AG09319 (cell line): ENCODE results near the gene GINS1.
"Not testable (repeated sequence)": the region's sequence is repeated elsewhere in the genome, so short reads cannot be mapped to it uniquely, and the experiment has no call there.

Source experiments
- DNase-seq: peaks from one replicate; pipeline ENCODE4 v3.0.0-alpha.2; 2010; ENCODE audit warnings: low read depth; ENCODE audit errors: extremely low read depth
- TF ChIP-seq, protein P1 (sequence below): IDR thresholded peaks from 2 replicates; pipeline ENCODE4 v1.5.1; 2011; ENCODE audit warnings: low read depth, mild to moderate bottlenecking, inconsistent platforms, low read length, moderate library complexity

The GINS1 gene

DNA sequence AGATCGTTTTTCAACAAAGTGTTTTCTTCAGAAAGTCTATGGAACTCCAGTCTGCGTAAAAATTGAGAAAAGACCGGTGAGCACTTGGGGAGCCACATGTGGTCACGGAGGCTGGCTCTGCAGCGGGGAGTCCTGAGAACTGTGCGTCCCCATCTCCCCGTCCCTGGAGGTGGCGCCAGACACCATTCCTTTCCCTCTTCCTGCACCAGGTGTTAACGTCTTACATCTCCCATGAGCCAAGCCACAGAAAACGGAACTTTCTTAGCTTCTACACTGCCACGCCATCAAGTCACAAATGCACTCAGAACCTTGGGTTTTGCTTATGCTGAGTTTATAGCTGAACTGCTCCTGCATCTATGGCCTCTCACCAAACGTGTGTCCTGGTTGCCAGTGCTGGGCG lies 62.6 kb downstream of the GINS1 start:
- no peak for DNase-seq
- TF ChIP-seq, protein P1, sequence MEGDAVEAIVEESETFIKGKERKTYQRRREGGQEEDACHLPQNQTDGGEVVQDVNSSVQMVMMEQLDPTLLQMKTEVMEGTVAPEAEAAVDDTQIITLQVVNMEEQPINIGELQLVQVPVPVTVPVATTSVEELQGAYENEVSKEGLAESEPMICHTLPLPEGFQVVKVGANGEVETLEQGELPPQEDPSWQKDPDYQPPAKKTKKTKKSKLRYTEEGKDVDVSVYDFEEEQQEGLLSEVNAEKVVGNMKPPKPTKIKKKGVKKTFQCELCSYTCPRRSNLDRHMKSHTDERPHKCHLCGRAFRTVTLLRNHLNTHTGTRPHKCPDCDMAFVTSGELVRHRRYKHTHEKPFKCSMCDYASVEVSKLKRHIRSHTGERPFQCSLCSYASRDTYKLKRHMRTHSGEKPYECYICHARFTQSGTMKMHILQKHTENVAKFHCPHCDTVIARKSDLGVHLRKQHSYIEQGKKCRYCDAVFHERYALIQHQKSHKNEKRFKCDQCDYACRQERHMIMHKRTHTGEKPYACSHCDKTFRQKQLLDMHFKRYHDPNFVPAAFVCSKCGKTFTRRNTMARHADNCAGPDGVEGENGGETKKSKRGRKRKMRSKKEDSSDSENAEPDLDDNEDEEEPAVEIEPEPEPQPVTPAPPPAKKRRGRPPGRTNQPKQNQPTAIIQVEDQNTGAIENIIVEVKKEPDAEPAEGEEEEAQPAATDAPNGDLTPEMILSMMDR = peak; percentile 36

- DNase-seq = no peak
- TF ChIP-seq, protein P1 = no peak
Measured at GRCh38 chr20:25471020-25471419, 63.5 kb downstream of the GINS1 start.

DNA sequence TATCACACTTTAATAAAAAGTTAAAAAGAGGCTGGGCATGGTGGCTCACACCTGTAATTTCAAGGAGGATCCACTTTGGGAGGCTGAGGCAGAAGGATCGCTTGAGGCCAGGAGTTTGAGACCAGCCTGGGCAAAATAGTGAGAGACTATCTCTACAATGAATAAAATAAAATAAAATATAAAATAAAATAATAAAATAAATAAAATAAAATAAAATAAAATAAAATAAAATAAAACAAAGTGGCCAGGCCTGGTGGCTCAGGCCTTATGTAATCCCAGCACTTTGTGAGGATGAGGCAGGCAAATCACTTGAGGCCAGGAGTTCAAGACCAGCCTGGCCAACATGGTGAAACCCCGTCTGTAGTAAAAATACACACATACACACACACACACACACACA lies 65.8 kb downstream of the GINS1 start:
- DNase-seq = not testable (repeated sequence)

DNA sequence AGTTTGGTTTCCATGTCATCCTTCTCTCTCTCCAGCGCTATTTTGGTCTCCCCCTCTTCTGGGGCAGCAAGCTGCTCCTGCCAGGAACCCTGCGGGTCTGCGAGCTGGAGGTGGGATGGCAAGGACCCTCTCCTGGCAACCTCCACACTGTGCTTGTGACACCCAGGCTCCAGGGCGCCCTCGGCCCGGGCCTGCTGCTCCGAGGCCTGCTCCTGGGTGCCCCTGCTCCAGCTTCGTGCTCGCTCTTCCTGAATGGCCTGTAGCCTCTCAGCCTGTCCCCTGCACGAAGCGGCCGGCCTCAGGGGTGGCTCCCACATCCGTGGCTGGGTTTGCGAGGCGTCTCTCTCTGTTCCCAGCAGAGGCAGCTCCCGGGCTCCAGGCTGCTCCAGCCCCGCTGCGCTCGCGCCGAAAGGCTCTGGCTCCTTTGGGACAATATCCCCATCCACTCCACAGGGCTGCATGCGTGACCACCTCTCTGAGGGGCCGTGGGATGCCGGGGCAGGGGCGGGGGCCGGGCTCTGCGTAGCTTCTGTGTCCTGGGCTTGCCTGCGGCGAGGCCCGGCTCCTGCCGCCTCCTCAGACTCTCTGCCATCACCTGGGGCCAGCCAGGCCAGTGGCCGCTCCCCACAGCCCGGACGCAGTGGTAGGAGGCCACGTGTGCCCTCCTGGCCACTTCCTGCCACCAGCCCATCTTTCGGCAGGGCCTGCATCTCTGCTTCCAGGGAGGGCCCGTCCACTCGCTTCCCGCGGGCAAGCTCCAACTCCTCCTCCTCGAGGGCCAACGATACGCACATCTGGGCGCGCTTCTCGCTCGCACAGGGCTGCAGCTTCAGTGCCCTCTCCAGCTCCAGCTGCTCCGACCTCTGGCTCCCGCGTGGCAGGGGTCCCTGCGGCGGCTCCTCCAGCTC lies 68.9 kb downstream of the GINS1 start:
- TF ChIP-seq, protein P1 = no peak
- no peak for DNase-seq

GRCh38 chr20:25477014-25477882 lies 69.8 kb downstream of the GINS1 start:
- TF ChIP-seq, protein P1 = no peak
- no peak for DNase-seq

DNA sequence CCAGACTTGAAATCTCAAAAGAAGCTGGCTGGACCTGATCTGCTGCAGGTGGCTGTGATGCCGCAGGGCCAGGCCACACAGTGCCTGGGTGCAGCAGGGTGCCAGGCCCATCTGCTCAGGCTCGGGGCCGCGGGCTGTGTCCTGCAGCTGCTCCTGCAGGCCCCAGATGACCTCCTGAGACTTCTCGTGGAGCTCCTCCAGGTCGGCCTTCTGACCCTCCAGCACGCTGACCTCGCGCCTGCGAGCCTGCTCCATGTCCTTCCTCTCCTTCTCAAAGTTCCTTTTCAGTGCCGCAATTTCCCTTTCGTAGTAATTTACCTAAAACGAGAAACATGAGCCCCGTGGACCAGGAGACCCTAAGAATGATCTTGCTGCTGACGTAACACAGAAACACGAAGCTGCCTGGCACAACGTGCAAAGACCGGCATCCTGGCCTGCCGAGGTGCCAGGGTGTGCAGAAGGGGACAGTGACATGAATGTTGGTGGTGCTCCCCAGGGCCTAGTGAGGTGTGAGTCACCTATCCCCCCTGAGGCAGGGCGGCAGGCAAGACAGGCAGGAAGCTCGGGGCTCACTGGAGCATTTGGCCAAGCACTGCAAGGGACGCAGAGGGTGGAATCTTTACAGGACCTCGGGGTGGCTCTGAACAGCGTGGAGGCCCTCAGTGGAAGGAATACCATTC lies 71.6 kb downstream of the GINS1 start:
- TF ChIP-seq, protein P1 = no peak
- no peak for DNase-seq

DNA sequence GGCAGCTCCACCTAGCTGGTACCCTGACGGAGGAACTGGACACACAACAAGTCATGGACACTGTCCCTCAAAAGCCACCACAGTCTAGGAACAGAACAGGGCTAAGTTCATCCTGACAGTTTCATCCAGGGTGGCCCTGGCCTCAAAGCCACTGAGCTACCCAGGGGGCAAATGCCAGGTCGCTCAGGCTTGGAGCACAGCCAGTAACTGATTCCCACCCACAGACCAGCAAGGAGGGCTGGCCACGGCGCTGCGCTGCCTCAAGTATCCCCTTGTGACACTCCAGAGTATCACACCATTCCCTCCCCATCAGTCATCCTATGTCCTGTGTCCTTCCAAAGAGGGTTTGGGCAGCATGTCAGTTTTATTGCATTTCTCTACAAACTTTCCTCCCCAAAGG lies 72.2 kb downstream of the GINS1 start:
- no peak for DNase-seq
- TF ChIP-seq, protein P1 = no peak
